Hypothalamus (tissue), 51 donors: Measurements from ENCODE around the gene IREB2.
A peak's percentile ranks its signal among the peaks of the same experiment; 100 is the strongest.

Experiments used
- DNase-seq, 51 donors: peaks; one replicate each; lab custom pipeline; 2025; lab: John Stamatoyannopoulos, UW

The IREB2 gene

GRCh38 chr15:78540141-78540870 lies 102.3 kb downstream of the IREB2 start, which contains the start of gene PSMA4:
Gene PSMA4 (plus strand): TSS chr15:78540444. CDS start chr15:78541928, 1,484 bp downstream.
- peak; percentile 61 to 98 (median 87) for DNase-seq

- DNase-seq: no peak
Measured at GRCh38 chr15:78540871-78541743, 103.1 kb downstream of the IREB2 start.

- no peak for DNase-seq
Measured at GRCh38 chr15:78541744-78542034, 103.7 kb downstream of the IREB2 start.

- no peak for DNase-seq
Measured at GRCh38 chr15:78542647-78543046, 104.6 kb downstream of the IREB2 start.

GRCh38 chr15:78550194-78550593 lies 112.2 kb downstream of the IREB2 start:
- no peak for DNase-seq

GRCh38 chr15:78550815-78551214 lies 112.8 kb downstream of the IREB2 start:
- no peak for DNase-seq
